NOMO-1 treated with dmso at 0.1 percent for 144 hours (cell line): ENCODE measurements around the gene TRIM6.
"Not testable (repeated sequence)": the region's sequence is repeated elsewhere in the genome, so short reads cannot be mapped to it uniquely, and the experiment has no call there.

Experiments
- DNase-seq: peaks from one replicate; lab custom pipeline; 2025; ENCODE audit not compliant: unreplicated experiment; lab: John Stamatoyannopoulos, UW

Gene TRIM6

DNA sequence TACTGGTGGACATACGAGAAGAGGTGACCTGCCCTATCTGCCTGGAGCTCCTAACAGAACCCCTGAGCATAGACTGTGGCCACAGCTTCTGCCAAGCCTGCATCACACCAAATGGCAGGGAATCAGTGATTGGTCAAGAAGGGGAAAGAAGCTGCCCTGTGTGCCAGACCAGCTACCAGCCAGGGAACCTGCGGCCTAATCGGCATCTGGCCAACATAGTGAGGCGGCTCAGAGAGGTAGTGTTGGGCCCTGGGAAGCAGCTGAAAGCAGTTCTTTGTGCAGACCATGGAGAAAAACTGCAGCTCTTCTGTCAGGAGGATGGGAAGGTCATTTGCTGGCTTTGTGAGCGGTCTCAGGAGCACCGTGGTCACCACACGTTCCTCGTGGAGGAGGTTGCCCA, 6.9 kb downstream of the TRIM6 start:
- DNase-seq, result no peak

DNA sequence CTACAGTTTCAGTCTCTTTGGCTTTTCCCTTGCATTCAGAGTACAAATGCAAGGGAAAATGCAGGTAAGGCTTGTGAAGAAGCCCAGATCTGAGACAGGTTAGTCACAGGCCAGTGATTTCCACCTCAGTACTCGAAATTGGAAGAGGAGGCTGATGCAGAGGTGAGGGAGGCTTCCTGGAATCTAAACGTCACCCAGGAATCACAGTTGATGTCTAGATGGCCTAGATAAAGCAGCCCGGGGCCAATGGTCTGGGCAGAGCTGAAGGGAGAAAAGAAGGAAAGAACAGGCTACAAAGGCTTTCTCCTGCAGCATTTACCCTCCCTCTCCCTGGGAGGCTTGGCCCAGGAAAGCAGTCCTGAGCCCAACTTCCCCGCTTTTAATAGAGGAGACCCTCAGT, 8.5 kb downstream of the TRIM6 start:
- DNase-seq, result no peak

DNA sequence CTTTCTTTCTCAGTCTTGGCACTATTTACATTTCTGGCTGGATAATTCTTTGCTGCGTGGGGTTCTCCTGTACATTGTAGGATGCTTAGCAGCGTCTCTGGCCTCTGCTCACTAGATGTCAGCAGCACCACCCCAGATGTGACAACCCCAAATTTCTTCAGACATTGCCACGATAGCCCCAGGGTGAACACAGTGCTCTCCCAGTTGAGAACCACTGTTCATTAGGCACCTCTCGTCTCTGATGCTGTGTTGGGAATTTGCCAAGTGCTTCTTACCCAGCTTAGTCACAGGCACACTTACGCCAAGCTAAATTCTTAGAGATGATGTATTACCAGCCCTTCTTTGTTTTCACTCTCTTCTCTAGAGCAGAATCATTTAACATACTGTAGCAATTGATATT, 9.4 kb downstream of the TRIM6 start:
- no peak for DNase-seq

DNA sequence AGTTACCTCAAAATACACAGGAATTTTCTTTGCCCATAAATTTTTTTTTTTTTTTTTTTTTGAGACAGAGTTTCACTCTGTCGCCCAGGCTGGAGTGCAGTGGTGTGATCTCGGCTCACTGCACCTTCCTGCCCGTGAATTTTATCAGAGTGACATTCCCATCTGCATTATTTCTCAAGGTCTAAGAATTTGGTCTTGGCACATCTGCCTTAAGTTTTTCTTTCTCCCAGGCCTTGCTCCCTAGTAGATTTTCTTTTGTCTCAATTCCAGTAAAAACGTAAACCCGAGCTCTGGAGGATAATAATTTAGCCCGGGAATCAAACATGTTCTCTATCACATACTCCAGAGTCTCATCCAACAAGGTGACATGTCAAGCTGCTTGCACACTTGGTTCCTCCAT, 12.4 kb downstream of the TRIM6 start:
- no peak for DNase-seq

DNA sequence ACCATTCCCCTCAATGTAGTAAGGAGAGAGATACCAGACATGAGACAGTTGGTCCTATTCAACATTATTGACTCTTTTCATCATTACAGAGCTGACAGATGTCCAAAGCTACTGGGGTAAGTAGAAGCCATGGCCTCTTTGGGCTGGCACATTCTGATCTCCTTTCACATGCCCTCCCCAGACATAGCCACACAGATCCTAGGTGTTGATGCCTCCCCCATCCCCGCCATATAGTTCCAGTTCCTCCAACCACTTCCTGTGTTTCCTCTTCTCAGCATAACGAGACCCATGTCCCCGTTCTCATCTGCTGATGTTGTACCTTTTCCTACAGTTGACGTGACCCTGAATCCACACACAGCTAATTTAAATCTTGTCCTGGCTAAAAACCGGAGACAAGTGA, 14.0 kb downstream of the TRIM6 start:
- DNase-seq, result no peak

DNA sequence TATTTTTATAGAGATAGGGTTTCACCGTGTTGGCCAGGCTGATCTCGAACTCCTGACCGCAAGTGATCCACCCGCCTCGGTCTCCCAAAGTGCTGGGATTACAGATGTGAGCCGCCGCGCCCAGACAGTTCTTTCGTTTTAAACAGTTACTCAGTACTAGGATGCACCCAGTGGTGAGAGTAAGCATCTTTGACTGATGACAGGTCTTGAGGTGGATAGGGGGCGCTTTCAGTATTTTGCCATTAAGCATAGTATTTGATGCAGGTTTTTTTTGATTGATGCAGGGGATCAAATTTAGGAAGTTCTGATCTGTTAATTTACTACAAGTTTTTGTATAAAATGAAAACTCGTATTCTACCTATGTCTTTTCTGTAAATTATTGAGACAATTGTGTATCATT, 15.2 kb downstream of the TRIM6 start:
- DNase-seq, result no peak

DNA sequence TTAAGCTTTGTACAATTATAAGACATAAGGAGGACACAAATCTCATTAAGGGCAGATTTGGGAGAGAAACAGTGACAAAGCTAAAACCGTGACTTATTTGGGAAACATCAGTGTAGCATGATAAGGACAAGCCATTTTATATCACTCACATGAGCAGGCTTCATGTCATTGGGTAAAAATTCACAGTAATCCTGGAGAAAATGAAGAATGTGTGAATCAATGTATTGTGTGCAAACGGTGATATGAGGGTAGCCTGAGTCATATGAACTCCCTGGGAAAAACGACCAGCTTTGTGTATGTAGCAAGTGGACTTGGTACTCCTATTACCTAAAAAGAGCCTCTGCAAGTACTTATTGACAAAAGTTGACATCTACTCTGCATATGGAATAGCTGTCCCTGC, 22.4 kb downstream of the TRIM6 start:
- no peak for DNase-seq

DNA sequence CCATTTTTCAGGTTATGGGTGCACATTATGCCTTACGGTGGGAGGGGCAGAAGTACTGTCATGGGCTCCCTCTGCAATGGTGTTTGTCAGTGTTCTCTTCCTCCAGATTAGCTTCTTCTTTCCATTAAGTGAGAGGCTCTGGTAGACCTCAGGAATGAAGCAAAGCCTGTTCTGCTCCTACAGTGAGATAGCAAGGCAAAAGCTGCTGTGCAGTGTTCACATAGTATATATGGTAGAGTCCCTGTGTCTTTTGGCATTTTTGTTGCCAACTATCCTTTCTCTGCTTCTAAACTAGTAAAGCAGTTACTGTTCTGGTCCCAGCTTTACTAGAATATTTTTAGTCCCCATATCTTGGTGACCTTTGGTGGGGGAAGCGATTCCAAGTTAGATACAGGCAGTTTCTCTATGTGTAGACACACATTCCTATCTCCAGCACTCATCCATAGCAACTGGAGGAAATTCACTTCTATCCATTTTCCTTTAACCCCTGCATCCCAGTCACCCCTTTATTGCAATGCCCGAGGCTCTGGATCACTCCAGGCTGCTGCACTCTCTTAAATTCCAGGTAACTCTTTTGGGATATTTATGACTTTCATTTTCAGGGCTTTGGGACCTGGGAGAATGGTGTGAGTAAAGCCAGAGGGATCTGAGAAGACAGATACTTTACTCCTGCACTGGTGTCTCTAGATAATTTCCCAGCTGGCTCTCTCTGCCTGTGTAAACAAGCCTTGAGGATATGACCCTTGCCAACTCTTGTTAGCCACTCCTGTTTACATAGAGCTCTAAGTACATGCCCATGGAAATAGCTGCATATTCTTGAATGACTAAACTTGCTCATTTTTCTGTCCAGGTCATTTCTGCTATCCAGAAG, 24.4 kb downstream of the TRIM6 start:
- no peak for DNase-seq

DNA sequence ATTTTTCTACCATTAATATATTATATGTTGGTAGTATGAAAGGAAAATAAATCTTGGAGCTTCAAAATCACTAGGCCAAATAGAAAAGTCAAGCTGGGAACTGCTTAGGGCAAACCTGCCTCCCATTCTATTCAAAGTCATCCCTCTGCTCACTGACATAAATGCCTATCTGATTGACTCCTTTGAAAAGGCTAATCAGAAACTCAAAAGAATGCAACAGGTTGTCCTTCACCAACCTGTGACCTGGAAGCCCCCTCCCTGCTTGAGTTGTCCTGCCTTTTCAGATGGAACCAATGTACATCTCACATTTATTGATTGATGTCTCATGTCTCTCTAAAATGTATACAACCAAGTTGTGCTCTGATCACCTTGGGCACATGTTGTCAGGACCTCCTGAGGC, 25.1 kb downstream of the TRIM6 start:
- no peak for DNase-seq

DNA sequence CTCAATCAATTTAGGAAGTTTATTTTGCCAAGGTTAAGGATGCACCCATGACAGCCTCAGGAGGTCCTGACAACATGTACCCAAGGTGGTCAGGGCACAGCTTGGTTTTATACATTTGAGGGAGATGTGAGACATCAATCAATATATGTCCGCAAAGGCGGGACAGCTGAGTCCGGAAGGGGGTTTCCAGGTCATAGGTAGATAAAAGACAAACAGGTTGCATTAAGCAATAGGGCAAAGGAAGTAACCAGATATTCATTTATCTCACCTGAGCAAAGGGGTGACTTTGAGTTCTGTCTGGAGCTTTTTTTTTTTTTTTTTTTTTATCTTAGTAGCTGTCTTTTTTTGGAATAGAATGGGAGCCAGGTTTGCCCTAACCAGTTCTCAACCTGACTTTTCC, 26.4 kb downstream of the TRIM6 start:
- no peak for DNase-seq

DNA sequence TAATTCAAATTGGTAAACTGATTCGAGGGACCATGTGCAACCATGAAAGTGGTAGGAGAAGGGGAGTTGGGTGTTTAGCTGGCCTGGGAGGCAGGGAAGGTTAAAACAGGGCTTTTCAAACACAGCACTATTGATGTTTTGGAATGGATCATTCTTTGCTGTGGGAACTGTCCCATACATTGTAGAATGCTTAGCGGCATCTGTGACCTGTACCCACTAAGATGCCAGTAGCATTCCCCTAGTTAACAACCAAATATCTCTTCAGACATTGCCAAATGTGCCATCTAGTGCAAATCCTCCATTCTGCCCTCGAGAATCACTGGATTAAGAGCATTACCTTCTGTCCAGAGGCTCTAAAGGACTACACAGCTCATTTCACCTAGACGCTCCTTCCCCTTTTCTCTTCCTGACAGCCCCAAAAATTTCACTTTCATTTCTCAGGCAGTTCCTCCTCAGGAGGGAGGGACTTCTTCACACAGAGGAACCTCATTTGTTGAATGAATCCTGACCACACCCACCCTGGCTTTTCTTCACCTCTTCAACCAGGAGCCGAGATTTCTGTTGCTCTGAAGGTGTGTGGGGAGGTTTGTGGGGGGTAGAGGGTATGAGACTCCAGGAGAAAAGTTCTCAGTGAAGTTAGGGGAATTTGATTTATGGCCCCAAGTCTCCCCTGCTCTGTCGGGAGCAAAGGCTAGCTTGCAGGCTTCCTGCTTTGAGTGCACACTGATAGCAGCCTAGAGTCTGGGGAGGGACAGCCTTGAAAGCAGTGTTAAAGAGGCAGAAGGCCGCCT, 28.2 kb downstream of the TRIM6 start, which contains the start of gene TRIM34:
Gene TRIM34, plus strand, starts transcription at position 513 of the 791 bp plus-strand sequence. CDS start 7,331 bp downstream, outside the sequence.
- DNase-seq, result peak; percentile 92

DNA sequence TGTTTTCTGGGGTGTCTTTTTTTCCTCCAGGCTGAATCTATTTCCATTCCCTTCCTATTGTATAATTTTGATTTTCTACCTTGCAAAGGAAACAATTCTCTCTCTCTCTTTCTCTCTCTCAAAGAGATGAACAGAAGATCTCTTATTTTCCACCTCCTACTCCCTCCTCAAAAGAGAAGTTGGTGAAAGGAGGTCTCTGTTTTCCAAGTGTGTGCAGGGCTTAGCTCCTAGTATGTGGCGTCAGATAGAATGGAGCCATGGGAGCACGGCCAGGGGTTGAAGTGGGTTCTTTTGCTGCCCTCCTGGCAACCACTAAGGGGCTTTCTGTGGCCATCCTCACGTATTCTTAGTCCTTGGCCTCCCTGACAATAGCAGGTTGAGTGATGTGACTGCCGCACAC, 28.8 kb downstream of the TRIM6 start:
- no peak for DNase-seq

DNA sequence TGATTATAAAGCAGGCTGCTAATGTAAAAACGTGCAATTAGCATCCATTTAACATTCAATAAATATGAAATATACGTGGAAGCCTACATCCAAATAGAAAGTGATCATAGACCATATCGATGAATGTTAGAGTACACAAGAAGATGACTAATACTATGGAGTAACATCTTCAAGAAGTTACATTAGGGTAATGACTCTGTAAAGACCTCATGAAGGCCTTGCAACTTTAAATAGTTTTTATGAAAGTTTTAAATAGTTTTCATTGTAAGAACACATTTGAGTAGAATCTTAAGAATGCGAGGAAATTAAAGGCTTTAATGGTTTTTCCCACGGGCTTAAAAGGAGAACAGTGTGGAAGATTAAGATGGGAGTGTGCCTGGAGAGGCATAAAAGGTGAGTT, 29.8 kb downstream of the TRIM6 start:
- no peak for DNase-seq

DNA sequence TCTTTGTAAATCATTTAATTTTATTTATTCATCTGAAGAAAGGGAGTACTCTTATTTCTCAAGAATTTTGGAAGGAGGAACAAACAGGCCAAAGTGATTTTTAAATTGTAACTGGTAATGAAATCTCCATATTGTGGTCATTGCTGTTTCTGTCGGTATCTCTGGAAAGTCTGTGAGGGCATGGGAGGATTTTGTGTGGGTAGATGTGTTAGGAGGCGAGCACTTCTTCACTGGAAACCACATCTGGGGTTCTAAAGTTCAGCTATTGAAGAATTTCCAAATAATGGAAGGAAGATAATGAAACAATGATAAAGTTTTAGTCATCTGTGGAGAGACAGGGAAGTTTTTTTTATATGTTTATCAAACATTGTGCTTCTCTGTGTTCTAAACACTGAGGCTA, 35.0 kb downstream of the TRIM6 start:
- no peak for DNase-seq

DNA sequence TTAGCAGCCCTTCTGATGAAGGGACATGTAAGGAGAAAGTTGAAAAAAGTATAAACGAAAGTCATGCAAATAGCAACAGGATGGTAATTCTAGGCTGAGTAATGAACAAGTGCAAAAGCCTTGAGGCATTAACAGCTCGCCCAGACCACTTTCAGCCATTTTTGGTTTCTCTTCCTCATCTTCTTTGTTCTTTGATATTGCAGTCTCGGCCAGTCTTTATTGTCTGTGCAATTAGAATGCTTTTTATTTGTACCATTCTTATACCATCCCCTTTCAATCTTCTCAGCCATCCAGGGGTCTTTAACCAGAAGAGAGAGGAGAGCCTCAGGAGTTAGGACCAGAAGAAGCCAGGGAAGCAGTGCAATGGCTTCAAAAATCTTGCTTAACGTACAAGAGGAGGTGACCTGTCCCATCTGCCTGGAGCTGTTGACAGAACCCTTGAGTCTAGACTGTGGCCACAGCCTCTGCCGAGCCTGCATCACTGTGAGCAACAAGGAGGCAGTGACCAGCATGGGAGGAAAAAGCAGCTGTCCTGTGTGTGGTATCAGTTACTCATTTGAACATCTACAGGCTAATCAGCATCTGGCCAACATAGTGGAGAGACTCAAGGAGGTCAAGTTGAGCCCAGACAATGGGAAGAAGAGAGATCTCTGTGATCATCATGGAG, 35.7 kb downstream of the TRIM6 start:
- peak; percentile 41 for DNase-seq

DNA sequence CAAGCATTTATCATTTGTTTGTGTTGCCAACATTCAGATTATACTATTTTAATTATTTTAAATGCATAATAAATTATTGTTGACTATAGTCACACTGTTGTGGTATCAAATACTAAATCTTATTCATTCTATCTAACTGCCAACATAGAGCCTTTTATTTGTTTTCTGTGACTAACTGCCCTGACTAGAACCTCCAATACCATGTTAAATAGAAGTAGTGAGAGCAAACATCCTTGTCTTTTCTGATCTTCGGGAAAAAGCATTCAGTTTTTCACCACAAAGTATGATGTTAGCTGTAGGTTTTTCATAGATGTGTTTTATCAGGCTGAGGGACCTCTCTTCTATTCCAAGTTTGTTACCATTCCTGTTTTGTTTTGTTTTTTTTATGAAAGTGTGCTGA, 43.5 kb downstream of the TRIM6 start:
- no peak for DNase-seq

DNA sequence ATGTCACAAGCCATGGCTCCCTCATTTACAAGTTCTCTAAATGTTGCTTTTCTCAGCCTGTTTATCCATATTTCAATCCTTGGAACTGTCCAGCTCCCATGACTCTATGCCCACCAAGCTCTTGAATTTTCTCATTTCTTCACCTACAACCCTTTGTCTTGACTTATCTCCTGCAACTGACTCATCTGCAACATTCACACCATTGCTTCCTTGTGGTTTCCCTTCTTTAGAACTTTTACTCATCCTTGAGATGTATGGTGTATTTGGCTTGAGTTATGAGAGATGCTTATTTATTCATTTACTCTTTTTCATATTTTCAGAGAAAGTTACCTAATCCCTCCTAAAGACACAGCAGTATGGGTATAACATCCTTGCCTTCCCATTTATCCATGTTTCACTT, 47.1 kb downstream of the TRIM6 start:
- DNase-seq, result no peak

DNA sequence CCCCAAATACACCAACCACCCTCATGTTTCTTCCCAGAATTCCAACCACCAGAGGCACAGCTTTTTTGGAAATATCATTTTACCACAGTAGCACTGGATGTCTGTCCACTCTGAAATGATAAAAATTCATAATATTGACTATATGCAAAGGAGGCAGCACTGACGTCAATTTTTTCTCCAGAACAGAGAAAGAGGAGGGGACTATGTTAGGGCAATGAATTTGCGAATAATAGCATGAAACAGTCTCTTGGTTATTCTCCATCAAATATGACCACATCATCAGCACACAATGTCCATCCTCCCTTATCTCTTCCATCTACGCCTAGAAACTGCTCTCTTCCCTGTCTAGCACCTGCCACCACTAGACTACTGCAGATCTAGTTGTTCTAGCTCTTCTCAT, 49.7 kb downstream of the TRIM6 start:
- DNase-seq, result no peak

DNA sequence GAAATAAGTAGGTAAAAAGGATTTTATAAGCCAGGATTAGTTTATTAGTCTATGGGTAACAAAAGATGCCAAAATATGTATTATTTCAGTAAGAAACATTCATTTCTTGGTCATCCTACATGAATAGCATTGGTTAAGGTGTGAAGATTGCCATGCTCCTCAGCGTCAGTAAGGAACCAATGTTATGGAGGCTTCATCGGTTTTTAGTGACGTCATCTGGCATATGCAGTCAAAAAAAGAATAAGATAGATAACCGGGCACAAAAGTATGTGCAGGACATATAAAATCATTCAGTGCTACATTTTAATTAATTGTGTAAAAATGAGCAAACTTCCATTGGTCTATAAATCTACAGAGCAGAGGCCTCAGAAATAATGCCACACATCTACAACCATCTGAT, 59.0 kb downstream of the TRIM6 start:
- DNase-seq, result no peak

DNA sequence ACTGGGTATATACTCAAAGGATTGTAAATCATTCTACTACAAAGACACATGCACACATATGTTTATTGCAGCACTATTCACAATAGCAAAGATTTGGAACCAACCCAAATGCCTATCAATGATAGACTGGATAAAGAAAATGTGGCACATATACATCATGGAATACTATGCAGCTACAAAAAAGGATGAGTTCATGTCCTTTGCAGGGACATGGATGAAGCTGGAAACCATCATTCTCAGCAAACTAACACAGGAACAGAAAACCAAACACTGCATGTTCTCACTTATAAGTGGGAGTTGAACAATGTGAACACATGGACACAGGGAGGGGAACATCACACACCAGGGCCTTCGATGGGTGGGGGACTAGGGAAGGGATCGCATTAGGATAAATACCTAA, 60.5 kb downstream of the TRIM6 start:
- DNase-seq, result not testable (repeated sequence)

DNA sequence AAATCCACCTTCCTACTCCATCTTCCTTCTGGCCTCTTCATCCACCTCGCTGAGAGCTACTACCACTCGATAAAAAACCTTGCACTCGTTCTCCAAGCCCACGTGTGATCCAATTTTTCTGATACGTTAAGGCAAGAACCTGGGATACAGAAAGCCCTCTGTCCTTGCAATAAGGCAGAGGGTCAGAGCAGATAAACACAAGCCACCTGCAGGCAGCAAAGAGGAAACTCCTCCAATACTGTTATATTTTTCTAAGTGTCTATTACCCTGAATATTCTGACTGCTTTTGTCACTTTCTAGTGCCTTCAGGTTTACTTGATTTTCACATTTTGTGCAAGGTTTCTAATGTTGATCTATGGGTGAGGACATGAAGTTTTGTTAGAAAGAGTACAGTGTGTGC, 61.9 kb downstream of the TRIM6 start:
- DNase-seq, result no peak
